Measurements from ENCODE around the gene ZNF646.
A peak's percentile ranks its signal among the peaks of the same experiment; 100 is the strongest.
"Not testable (repeated sequence)": the region's sequence is repeated elsewhere in the genome, so short reads cannot be mapped to it uniquely, and the experiment has no call there.

ZNF646 gene

DNA sequence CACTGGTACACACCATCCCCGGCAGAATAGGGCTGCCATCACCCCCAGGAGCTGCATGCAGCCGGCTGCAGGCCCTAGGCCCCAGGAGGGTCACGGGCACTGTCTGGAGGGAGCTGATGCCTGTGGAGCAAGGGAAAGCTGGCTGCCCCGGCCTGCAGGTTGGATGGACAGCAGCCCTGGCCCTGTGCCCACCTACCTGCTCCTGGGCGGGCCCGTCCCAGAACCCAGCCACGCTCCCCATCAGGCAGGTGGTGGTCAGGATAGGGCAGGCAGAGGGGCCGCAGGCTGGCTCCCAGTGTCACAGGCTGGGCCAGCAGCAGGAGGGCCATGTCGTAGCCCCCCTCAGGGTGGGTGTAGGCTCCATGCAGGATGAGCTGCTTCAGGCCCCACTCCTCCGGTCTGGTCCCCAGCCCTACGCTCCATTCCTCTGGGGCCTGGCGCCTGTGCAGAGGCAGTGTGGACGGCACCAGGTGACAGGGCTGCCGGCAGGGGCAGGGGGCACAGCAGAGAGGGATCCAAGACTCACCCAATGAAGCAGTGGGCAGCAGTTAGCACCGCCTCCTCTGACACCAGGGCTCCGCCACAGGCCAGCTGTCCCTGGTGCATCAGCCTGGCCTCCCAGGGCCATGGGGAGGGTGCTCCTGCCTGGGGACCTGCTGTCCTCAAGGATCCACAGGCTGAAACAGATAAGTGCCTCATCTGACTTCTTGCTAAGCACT is 10.5 kb downstream of the ZNF646 start:
- DNase-seq, result no peak

DNA sequence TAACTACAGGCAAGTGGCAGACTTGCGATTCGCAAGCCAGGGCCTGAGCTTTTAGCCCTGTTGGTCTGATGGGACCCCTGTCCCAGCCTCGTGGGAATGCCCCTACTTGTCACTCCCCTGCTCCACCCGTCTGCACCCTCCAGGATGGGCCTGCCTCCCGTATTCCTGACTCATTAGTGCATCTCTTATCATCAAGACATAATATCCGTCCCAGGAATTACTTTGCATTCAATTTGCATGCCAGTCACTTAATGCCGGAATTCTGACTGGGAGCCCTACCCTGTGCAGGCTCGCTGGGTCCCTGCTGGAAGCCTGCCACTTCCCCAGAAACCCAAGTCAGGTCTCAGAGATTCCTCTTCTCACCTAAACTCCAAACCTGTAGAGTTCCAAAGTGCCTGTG is 11.2 kb downstream of the ZNF646 start:
- no peak for DNase-seq

DNA sequence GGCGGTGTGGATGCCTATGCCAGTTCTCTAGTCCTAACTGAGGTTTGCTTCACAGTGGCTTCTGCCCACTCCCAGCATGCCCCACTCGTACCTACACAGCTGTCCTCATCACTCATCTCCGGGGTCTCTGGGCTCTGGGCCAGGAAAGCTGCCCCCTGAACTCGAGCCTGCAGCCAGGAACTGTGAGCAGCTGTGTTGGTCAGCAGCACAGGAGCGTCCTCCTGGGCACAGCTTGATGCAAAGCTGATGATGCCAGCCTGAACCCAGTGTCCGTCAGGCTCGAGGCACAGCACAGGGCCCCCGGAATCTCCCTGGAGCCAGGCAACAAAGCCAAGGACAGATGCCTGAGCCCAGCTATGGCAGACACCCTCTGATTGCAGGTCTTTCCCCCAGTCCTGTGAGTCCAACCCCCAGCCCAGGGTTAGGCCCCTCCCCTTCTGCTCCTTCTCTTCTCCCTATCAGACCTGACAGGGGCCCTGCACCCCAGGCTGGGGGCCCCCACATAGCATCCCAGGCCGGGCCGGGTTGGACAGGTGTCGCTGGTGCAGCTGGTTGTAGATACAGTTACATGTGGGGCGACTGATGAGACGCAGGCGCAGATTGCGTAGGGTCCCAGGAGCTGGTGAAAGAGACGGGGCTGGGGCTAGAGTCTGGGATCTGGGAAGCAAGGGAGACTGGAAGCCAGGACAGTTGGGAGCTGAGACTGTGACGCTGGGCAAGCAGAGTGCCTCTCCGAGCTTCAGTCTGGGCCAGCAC is 11.8 kb downstream of the ZNF646 start:
- DNase-seq, result no peak

GRCh38 chr16:31086629-31086906 is 12.3 kb downstream of the ZNF646 start:
- no peak for DNase-seq

DNA sequence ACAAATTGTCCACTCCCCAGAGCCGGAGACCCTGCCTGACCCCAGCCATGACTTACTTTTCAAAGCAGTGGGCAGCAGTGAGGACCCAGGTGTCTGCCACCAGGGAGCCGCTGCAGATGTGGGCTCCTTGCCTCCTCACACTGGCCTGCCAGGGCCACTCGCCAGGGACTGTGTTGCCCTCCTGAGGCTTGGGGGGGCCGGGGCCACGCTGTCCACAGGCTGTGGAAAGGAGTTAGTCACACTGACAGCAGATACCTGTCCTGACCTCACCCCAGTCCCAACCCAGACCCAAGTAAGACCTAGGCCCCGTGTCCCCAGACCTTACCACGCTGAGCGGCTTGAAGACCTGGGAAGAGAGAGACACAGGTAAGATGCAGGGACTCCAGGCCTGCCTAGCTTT is 13.3 kb downstream of the ZNF646 start:
- DNase-seq, result no peak

DNA sequence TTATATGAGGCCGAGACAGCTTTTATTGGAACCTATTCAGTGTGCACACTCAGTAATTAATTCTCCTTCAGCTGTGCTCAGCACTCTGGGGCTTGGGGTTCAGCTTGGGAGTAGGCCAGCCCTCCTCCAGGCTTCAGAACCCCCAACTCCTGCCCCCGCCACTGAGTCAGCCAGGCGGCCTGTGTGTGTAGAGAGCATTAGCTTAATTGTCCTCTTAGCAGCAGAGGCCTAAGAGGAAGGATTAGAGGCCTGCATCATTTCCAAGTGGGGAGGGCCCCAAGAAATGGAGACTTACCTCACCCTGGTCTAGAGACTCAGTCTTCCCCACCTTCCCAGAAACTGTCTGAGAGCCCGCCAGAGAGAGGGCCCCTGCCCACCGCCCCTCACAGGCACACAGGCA is 13.7 kb downstream of the ZNF646 start:
- no peak for DNase-seq

GRCh38 chr16:31088459-31089183 is 14.4 kb downstream of the ZNF646 start, which contains the start of gene PRSS53:
Gene PRSS53 (minus strand): TSS chr16:31088943. CDS start chr16:31088809, 134 bp downstream.
- DNase-seq, result no peak

GRCh38 chr16:31089199-31089598 is 15.0 kb downstream of the ZNF646 start:
- DNase-seq, result no peak

GRCh38 chr16:31090540-31090939 is 16.3 kb downstream of the ZNF646 start:
- no peak for DNase-seq

DNA sequence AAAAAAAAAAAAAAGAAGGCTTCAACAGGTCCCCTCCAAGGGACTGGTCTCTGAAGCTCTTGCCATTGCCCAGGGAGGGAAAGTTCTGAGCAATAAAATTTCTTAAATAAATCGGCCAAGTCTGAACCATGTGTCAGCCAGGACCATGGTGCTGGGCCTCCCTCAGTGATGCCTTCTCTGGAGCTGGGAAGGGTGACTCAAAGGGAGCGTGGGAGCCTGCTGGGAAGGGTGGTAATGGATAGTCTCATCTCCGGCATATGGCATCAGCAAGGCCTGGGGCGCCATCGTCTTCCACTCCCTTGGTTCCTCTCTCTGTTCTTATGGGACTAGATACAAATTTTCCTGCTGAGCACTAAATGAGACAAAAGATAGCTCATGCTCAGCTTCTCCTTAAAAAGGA is 18.1 kb downstream of the ZNF646 start:
- DNase-seq, result no peak

DNA sequence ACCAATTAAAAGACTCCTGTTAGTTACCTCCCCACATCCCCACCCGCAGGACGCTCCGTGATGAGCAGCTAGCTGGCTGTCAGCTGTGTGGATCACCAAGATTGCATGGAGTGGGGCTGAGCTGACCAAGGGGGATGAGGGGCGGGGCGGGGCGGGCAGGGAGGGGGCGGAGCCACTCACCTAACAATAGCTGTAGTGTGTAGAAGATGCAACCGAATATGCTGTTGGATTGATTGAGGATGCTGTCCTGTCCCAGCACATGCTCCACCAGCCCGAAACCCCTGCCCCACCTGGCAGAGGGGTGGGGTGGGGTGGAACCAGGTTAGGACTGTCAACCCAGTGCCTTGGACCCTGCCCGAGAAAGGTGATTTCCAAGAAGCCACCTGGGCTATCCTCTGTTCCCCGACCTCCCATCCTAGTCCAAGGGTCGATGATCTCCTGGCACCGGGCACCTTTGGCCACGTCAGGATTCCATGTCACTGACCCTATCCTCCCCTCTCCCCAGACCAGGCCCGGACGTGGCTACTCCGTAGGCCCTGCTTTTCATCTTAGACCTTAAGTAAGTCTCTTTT is 19.0 kb downstream of the ZNF646 start:
- peak in 1 of 2 experiments; percentile 30 for DNase-seq

- no peak for DNase-seq
These were observed 19.8 kb downstream of the ZNF646 start for GRCh38 chr16:31094088-31094423.

DNA sequence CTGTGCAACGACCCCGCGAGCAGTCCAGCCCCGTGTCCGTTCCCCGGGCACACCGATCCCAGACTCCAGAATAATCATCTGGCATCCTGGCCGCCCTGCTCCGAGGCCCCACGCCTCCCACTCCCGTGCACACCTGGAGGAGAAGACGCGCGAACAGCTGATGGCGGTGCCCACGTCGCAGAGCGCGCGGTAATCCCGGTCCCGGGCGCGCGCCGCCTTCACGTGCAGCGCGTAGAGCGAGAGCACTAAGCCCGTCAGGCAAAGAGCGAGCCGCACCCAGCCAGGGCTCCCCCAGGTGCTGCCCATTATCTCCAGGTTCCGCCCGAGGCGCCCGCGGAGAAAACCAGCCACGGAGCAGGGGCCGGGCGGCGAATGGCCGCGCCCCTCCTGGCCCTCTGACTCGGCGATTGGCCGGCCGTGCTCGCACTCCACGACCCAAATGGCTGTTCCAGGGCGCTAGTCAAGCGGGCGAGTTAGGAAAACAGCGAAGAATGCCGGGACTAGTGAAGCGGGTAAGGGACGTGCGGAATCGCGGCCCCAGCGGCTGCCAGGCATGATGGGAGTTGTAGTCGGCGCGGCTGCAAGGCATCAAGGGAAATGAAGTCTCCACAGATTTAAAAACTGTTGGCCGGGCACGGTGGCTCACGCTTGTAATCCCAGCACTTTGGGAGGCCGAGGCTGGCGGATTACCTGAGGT is 20.4 kb downstream of the ZNF646 start, which contains the start of gene VKORC1:
Gene VKORC1 (minus strand): TSS at position 374 of the 697 bp plus-strand sequence. CDS start 68 bp downstream, at position 306.
- DNase-seq, result peak; percentile 92 to 97

- DNase-seq, result no peak
These were observed 25.8 kb downstream of the ZNF646 start for GRCh38 chr16:31099860-31100638.

GRCh38 chr16:31100876-31101641 is 26.8 kb downstream of the ZNF646 start:
- not testable (repeated sequence) for DNase-seq

DNA sequence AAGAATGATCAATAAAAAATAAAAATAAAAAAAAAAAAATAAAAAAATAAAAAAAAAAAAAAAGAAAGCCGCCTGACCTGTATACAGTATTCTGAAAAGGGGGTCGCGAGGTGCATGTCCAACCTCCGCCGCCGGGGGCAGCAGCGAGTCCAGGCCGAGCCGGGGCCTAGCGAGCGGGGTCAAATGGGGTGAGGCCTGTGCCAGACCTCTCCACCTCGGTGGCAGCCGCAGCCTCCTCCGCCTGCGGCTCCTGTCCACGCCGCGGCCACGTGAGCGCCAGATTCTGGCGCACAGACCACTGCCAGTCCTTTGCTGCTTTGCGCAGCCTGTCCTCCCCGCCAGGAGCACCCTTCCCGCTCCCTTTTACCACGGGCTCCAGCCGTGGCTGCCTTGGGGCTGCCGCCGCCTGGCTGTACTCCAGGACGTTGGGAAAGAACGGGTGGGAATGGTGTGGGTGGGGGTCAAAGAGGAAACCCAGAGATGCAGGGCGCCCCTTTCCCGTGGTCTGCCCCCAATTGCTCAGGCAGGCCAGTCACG is 31.5 kb downstream of the ZNF646 start:
- peak in 1 of 2 experiments; percentile 50 for DNase-seq

DNA sequence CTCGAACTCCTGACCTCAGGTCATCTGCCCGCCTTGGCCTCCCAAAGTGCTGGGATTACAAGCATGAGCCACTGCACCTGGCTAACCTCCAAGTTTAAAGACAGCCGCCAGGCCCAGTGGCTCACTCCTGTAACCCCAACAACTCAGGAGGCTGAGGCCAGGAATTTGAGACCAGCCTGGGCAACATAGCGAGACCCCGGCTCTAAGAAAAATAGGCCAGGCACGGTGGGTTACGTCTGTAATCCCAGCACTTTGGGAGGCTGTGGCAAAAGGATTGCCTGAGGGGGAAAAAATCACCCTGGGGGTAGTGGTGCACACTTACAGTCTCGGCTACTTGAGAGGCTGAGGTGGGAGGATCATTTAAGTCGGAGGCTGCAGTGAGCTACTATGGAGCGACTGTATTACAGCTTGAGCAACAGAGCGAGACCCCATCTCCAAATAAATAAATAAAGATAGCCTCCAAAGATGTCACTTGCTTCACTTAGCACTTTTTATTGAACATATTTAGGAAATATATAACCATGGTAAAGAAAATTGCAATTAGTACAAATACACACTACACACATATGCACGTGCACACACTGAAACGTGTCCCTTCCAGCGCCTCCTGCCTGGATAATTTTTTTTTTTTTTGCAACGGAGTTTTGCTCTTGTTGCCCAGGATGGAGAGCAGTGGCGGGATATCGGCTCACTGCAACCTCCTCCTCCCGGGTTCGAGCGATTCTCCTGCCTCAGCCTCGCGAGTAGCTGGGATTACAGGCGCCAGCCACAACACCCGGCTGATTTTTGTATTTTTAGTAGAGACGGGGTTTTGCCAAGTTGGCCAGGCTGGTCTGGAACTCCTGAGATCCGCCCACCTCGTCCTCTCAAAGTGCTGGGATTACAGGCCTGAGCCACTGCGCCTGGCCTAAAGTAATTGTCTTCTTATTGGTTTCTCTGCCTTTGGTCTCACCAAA is 32.6 kb downstream of the ZNF646 start:
- no peak for DNase-seq

- DNase-seq, result no peak
These were observed 33.2 kb downstream of the ZNF646 start for GRCh38 chr16:31107465-31107867.

- DNase-seq, result peak in 1 of 2 experiments; percentile 69
These were observed 34.0 kb downstream of the ZNF646 start, which contains the start of gene BCKDK for GRCh38 chr16:31108035-31108793. Gene BCKDK (plus strand): TSS chr16:31108386. CDS start chr16:31109224, 838 bp downstream.

Measured in SW 1271 (cell line).